ENCODE measurements around the gene TMPRSS7.

GRCh38 chr3:112117415-112117814 lies 82.9 kb downstream of the TMPRSS7 start:
- TF ChIP-seq, protein P1, sequence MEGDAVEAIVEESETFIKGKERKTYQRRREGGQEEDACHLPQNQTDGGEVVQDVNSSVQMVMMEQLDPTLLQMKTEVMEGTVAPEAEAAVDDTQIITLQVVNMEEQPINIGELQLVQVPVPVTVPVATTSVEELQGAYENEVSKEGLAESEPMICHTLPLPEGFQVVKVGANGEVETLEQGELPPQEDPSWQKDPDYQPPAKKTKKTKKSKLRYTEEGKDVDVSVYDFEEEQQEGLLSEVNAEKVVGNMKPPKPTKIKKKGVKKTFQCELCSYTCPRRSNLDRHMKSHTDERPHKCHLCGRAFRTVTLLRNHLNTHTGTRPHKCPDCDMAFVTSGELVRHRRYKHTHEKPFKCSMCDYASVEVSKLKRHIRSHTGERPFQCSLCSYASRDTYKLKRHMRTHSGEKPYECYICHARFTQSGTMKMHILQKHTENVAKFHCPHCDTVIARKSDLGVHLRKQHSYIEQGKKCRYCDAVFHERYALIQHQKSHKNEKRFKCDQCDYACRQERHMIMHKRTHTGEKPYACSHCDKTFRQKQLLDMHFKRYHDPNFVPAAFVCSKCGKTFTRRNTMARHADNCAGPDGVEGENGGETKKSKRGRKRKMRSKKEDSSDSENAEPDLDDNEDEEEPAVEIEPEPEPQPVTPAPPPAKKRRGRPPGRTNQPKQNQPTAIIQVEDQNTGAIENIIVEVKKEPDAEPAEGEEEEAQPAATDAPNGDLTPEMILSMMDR (IDR thresholded peaks at IDR 0.05): no peak
- TF ChIP-seq POLR2A (IDR thresholded peaks at IDR 0.05): no peak

All from body of pancreas (tissue), 4 donors.